HAP-1 (cell line): Measurements from ENCODE around the gene TDRD6.

Experiments used
- DNase-seq, 2 experiments: peaks; one replicate each; pipeline ENCODE4 v3.0.0-alpha.2; 2016 to 2020; ENCODE audit warnings: low spot score in 2 of 2
- H3K27me3 ChIP-seq: fragments of 250-450 bp; sonication (Bioruptor Pico); 2 replicates; pipeline ENCODE4 v1.5.1; 2020; ENCODE audit warnings: low read depth, mild to moderate bottlenecking, moderate library complexity
- H3K36me3 ChIP-seq: fragments of 250-450 bp; sonication (Bioruptor Pico); replicated peaks from 2 replicates; pipeline ENCODE4 v1.5.1; 2020; ENCODE audit warnings: mild to moderate bottlenecking
- H3K4me1 ChIP-seq: fragments of 250-450 bp; sonication (Bioruptor Pico); 2 replicates; pipeline ENCODE4 v1.5.1; 2020; ENCODE audit warnings: mild to moderate bottlenecking
- H3K4me3 ChIP-seq: fragments of 250-450 bp; sonication (Bioruptor Pico); 2 replicates; pipeline ENCODE4 v1.5.1; 2020; ENCODE audit warnings: mild to moderate bottlenecking, moderate library complexity
- H3K9me3 ChIP-seq: fragments of 250-450 bp; sonication (Bioruptor Pico); 2 replicates; pipeline ENCODE4 v1.5.1; 2020; ENCODE audit warnings: mild to moderate bottlenecking, moderate library complexity
- in situ Hi-C: fragments of 300-500 bp; cut with MboI; formaldehyde crosslinking; loops from 3 replicates; pipeline ENCODE4 v1.14.3; 2020; ENCODE audit warnings: low sequenced_read_pairs, inconsistent platforms, mixed read lengths

Gene TDRD6

DNA sequence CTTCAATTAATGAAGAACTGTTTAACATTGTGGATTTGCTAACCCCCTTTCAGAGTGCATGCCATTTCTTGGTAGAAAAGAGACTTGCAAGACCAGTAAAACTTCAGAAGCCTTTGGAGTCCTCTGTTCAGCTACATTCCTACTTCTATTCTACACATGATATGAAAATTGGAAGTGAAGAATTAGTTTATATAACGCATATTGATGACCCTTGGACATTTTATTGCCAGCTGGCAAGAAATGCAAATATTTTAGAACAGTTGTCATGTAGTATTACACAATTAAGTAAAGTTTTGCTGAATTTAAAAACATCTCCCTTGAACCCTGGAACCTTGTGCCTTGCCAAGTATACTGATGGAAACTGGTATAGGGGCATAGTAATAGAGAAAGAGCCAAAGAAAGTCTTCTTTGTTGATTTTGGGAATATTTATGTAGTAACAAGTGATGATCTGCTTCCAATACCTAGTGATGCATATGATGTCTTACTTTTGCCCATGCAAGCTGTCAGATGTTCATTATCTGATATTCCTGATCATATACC, 3.3 kb downstream of the TDRD6 start:
- DNase-seq, result no peak
- Histone ChIP-seq H3K4me3 (no peak overlapping the region), H3K36me3 (no peaks in the 10 kb centered on the region), H3K27me3 (no peaks in the 10 kb centered on the region), H3K4me1 (no peaks in the 10 kb centered on the region), H3K9me3 (no peaks in the 10 kb centered on the region)
- in situ Hi-C loops, result no loop called here

DNA sequence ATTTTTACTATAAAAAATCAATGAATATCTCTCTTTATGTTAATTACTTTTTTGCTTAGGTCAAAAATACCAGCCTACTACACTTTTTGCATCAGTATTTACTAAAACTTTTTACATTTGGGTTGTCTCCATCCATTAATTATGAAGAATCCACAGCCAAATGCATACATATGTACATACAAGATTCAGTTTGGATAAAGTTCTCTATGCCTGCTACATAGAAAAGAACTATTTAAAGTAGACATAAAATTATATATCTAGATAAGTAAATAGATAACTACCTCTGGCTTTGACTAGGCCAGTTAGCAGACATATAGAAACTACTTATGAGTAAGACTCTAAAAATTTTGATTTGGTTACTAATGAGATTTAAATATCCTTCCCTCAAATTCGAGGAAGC, 12.3 kb downstream of the TDRD6 start:
- no peaks in the 10 kb centered on the region for H3K4me1 ChIP-seq
- no peaks in the 10 kb centered on the region for H3K36me3 ChIP-seq
- no peaks in the 10 kb centered on the region for H3K9me3 ChIP-seq
- no peak for DNase-seq
- H3K27me3 ChIP-seq, result 0 out of 2 replicates have a peak, but pooled peaks cover 4% of the 10 kb centered on the region
- in situ Hi-C loops, result no loop called here
- no peak overlapping the region for H3K4me3 ChIP-seq

DNA sequence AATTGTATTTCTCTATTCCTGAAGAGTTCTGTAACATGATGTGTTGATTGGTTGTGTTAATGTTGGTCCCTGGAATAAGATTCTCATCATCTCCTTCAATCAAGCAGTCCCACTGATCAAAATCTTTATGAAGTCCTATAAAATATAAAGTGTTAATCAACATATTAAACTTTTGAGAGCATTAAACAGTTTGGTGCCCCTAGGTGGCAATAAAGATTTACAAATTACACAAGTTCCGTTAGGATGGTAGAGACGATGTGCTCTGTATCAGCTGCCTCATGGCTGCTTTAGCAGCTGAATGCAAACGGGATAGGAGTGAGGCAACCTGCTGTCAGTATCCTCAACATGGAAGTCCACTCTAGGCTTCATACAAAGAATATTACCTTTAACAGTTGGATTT, 16.9 kb downstream of the TDRD6 start:
- Histone ChIP-seq H3K4me1 (no peaks in the 10 kb centered on the region), H3K4me3 (no peak overlapping the region), H3K36me3 (no peaks in the 10 kb centered on the region), H3K27me3 (0 out of 2 replicates have a peak, but pooled peaks cover 4% of the 10 kb centered on the region), H3K9me3 (no peaks in the 10 kb centered on the region)
- no peak for DNase-seq
- in situ Hi-C loops, result no loop called here

DNA sequence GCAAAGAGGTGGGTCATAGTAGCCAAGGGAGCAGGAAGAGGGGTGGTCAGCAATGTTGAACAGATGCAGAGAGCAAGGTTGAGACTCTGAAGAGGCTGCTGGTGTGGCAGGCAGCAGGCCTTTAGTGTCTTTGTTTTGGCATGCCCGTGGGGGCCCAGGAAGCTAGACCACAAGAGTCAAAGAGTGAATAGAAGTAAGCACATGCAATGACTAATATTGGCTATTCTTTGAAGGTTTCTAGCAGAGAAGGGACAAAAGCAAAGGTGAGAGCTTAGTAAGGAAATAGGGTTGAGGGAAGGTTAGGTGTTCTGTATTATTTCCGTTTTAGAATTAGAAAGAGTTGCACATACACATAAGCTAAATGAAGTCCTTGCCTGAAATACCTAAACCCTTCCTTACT, 18.8 kb downstream of the TDRD6 start:
- 0 out of 2 replicates have a peak, but pooled peaks cover 4% of the 10 kb centered on the region for H3K27me3 ChIP-seq
- H3K9me3 ChIP-seq, result no peaks in the 10 kb centered on the region
- in situ Hi-C loops, result no loop called here
- no peaks in the 10 kb centered on the region for H3K36me3 ChIP-seq
- no peaks in the 10 kb centered on the region for H3K4me1 ChIP-seq
- H3K4me3 ChIP-seq, result no peak overlapping the region
- no peak for DNase-seq

DNA sequence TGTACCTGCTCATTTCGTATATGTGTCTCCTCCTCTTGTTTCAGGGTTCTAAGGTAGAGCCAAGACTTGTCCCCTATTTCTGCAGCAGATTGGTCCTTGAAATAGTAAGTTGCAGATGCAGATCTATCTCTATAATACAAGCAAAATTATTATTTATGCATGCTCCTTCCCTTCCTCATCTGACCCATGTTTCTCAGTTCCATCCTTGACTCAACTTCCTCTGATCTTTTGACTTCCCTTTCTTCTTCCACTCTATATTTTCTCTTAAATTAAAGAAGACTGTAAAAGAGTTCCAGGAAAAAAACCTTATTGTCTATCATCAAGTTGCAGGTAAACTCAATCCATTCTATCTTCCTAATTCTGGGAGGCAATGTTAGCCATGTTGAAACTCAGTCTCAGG, 23.8 kb downstream of the TDRD6 start:
- Histone ChIP-seq H3K4me1 (no peaks in the 10 kb centered on the region), H3K4me3 (no peak overlapping the region), H3K27me3 (no peaks in the 10 kb centered on the region), H3K9me3 (no peaks in the 10 kb centered on the region), H3K36me3 (no peaks in the 10 kb centered on the region)
- in situ Hi-C loops, result no loop called here
- DNase-seq, result no peak

DNA sequence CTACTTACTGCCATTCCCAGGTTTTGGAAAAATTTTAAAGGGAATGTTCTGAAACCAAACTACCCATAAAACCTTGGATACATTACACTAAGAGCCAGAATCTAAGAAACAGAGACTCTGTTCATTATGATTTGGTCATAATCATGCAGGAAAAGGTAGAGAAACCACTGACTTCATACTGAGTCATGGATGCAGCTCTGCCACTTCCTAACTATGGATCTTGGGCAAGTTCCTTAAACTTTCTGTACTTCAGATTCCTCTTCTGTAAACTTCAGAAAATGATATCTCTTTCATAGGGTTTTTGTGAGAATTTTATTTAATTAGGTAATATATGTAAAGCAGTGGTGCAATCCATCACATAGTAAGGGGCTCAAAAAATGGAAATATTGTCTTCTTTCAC, 27.5 kb downstream of the TDRD6 start:
- Histone ChIP-seq H3K36me3 (no peaks in the 10 kb centered on the region), H3K4me1 (no peaks in the 10 kb centered on the region), H3K9me3 (no peaks in the 10 kb centered on the region), H3K4me3 (no peak overlapping the region), H3K27me3 (no peaks in the 10 kb centered on the region)
- DNase-seq, result no peak
- in situ Hi-C loops, result no loop called here

DNA sequence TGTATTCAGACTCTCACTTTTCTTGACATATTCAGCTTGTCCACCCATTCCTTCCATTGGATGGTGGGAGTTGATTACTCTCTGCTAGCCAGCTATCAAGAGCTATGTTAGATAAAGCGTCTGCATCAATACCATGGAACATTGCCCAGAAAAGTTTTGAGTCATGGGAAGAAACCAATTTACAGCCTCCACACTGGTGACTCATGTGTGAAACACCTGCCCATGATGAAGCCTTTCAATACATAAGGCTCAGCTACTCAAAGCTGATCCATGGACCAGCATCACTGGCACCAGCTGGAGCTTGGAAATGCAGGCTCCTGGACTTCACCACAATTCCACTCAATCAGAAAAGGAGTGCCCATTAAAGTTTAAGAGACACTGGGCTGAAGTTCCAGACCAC, 31.4 kb downstream of the TDRD6 start:
- in situ Hi-C loops, result no loop called here
- Histone ChIP-seq H3K4me3 (no peak overlapping the region), H3K9me3 (no peaks in the 10 kb centered on the region), H3K4me1 (no peaks in the 10 kb centered on the region), H3K36me3 (no peaks in the 10 kb centered on the region), H3K27me3 (no peaks in the 10 kb centered on the region)
- DNase-seq, result no peak

DNA sequence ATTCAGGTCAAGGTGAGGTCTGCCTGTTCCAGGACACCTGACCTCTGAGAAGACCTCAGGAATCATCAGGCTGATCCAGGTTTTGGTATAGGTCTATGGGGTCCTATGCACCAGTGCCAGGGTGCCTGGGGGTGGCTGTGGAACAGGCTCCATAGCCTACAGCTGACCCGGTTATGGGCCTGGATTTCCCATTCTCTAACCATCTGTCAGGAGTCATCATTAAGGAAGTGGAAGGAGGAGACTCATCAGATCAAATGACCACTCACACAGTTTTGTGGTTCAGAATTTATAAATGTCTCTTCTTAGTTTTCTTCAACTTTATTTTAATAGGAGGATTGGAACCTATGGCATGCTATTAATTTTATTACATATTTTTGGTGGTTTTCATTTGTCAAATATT, 32.7 kb downstream of the TDRD6 start:
- in situ Hi-C loops, result no loop called here
- Histone ChIP-seq H3K4me1 (no peaks in the 10 kb centered on the region), H3K9me3 (no peaks in the 10 kb centered on the region), H3K36me3 (no peaks in the 10 kb centered on the region), H3K4me3 (no peak overlapping the region), H3K27me3 (no peaks in the 10 kb centered on the region)
- no peak for DNase-seq

DNA sequence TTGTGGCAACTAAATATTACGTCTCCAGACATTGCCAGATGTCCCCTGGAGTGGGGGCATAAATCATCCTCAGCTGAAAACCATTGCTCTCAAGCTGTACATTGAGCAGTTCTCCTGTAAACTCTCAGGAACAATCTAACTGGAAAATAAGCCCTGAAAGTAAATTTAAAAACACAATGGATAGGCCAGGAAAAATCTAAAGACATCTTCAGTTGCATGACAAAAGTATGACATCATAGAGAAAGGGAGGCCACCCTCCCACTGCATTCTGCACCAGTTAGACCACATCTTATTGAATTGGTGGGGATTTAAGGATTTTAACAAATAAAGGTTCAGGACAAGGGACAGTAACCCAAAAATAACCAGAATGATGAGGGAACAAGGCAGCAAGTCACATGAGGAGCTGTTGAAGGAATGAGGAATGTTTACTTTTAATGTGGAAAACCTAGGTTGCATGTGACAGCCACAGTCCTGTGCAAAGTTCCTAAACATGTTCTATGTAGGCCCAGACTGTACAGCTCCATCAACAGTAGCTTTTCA, 42.2 kb downstream of the TDRD6 start:
- H3K9me3 ChIP-seq, result no peaks in the 10 kb centered on the region
- in situ Hi-C loops, result no loop called here

DNA sequence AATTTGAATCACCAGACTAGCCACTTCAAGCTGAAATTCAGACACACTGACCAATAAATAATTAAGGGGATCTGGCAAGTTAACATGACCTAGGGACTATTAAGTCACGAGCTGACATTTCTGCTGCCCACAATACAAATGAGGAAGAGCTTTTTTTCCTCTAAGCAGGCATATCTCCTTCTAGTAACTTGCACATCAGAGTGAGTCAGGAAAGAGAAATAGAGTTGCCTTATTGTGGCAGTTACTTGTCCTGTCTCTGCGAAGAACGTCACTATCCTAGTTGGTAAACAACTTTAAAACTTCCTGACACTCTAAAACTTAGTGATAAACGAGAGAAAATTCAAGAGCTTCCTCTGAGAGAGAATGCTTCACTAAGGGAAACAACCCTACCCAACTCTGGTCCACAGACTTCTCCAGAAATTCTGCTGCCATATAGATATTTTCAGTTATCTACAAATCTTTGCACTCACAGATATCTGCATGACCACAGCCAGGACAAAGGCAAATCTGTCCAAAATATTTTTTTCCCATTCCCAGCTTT, 43.3 kb downstream of the TDRD6 start:
- Histone ChIP-seq H3K27me3 (peaks cover 19% of the 10 kb centered on the region), H3K4me3 (no peak overlapping the region), H3K36me3 (no peaks in the 10 kb centered on the region), H3K4me1 (no peaks in the 10 kb centered on the region), H3K9me3 (no peaks in the 10 kb centered on the region)
- DNase-seq, result no peak
- in situ Hi-C loops, result no loop called here

More for the DNA sequence above, 42.2 kb downstream of the TDRD6 start:
- Histone ChIP-seq H3K4me3 (no peak overlapping the region), H3K4me1 (no peaks in the 10 kb centered on the region), H3K27me3 (peaks cover 7% of the 10 kb centered on the region), H3K36me3 (no peaks in the 10 kb centered on the region)
- no peak for DNase-seq

DNA sequence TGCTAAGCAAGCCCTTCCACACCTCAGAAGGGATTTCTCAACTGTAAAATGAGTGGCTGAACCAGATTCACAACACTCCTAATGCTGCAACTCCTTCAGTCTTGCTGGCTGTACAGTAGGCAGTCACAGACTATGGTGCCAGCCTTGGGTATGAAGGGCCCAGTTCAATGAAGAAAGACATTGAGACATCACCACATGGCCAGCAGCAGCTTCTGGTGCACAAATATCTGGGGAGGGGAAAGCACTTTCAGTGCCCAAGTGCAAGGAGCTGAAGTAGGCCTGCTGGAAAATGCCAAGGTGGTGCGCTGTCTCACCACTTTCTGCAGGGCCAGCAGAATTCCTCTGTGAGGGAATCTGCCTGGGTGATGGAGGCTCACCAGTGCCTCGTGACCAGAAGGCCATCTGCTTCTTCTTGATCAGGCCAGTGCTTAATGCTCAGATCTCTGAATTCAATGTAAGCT, 45.7 kb downstream of the TDRD6 start:
- H3K4me1 ChIP-seq, result no peaks in the 10 kb centered on the region
- in situ Hi-C loops, result no loop called here
- no peaks in the 10 kb centered on the region for H3K36me3 ChIP-seq
- no peak overlapping the region for H3K4me3 ChIP-seq
- no peaks in the 10 kb centered on the region for H3K9me3 ChIP-seq
- DNase-seq, result no peak
- peaks cover 22% of the 10 kb centered on the region for H3K27me3 ChIP-seq

DNA sequence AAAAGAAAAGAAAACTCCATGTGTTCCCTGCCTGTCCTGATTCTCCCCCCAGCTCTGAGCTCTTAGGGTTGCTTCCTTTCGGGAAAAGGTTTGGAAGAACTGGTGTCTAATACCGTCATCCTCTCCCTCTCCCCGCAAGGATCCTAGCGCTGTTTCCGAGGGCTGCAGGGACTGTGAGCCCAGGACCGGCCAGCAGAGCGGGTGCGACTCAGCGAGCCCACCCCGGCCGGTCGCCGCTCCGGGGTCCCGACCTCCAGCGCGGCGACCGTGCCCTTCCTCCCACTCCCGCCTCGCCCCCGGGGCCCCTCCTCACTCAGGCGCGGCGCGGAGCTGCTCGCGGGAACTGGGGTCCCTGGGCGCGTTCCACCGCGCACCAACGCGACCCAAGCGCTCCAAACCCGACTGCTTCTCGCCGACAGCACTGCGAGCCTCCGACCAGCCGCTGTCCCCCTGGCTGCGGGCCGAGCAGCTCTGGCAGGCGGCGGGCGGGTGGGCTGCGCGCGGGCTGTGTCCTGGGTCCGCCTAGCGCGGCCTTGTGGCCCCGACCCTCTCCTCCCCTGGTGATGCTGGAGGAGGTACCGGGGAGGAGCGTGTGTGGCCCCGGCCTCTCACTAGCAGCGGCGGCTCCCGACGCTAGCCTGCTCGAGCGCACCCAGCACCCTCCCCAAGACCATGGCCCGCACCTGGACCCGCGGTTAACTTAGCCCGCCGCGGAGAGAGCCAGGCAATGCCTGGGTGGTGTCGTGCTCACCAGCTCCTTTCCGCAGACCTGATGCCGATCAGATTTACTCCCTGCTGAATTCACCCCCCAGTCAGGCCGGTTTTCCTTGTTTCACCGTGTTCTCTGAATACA, 47.4 kb downstream of the TDRD6 start, which contains the start of gene PLA2G7:
PLA2G7 (minus strand) TSS at position 509 of the 853 bp plus-strand sequence. CDS start 12,484 bp downstream, outside the sequence.
- in situ Hi-C loops, result no loop called here
- Histone ChIP-seq H3K27me3 (peaks cover 22% of the 10 kb centered on the region), H3K9me3 (no peaks in the 10 kb centered on the region), H3K4me1 (no peaks in the 10 kb centered on the region), H3K4me3 (no peak within 1 kb of the TSS), H3K36me3 (no peaks in the 10 kb centered on the region)
- no peak for DNase-seq

DNA sequence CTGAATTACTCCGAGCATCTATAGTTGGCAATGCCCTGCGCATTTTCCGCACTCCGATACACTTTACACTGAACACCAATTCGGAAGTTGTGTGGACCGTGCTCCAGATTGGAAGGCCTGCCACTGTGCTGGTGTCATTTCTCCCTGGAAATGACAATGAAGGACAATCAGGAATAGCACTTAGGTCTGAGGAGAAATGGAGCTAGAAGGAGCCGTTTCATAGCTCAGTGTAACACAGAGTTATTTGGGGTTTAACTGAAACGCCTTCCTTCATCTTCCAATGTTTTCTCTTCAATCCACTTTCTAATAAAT, 48.0 kb downstream of the TDRD6 start:
- no peak overlapping the region for H3K4me3 ChIP-seq
- no peaks in the 10 kb centered on the region for H3K36me3 ChIP-seq
- peaks cover 22% of the 10 kb centered on the region for H3K27me3 ChIP-seq
- H3K9me3 ChIP-seq, result no peaks in the 10 kb centered on the region
- DNase-seq, result no peak
- in situ Hi-C loops, result no loop called here
- H3K4me1 ChIP-seq, result no peaks in the 10 kb centered on the region

DNA sequence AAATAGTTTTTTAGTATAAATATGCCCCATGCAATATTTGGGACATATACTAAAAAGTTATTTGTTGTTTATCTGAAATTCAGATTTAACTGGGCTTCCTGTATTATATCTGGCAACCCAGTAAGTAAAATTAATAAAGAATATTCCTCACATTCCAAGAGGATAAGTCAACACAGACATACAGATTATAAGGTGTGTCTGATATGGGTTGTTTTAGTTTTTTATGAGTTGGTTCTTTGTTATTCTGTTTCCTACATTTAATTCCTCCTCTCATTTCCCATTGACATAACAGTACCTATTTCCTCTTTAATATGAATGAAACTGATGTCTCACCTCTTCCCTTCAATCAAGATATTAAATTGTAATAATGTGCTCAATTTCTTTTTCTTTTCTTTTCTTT, 49.2 kb downstream of the TDRD6 start:
- Histone ChIP-seq H3K27me3 (peaks cover 22% of the 10 kb centered on the region), H3K36me3 (no peaks in the 10 kb centered on the region), H3K9me3 (no peaks in the 10 kb centered on the region), H3K4me3 (no peak overlapping the region), H3K4me1 (no peaks in the 10 kb centered on the region)
- in situ Hi-C loops, result no loop called here
- no peak for DNase-seq
